Esophagus (tissue), 2 donors: ENCODE measurements around the gene TENM4. TPM values are rescaled to one million over a fixed set of nuclear protein-coding genes. Genes with fewer than 3 reads are reported as not detected.

Experiments
- H3K27ac ChIP-seq, 2 donors: one replicate each; pipeline ENCODE4 v1.5.1; 2013; ENCODE audit warnings: low read depth in 2 of 2, mild to moderate bottlenecking in 2 of 2, inconsistent platforms in 1 of 2, low read length in 1 of 2, moderate library complexity in 1 of 2
- H3K27me3 ChIP-seq, 2 donors: one replicate each; pipeline ENCODE4 v1.6.1; 2013; ENCODE audit warnings: low read length in 2 of 2, control low read depth in 1 of 2, mild to moderate bottlenecking in 1 of 2; ENCODE audit not compliant: insufficient read depth in 2 of 2, control insufficient read depth in 1 of 2
- H3K36me3 ChIP-seq, 2 donors: one replicate each; pipeline ENCODE4 v1.6.1; 2013; ENCODE audit warnings: low read length in 1 of 2; ENCODE audit not compliant: control insufficient read depth in 2 of 2, insufficient read depth in 2 of 2
- H3K4me1 ChIP-seq, 2 donors: one replicate each; pipeline ENCODE4 v1.6.1; 2013; ENCODE audit warnings: low read length in 1 of 2; ENCODE audit not compliant: control insufficient read depth in 2 of 2, insufficient read depth in 2 of 2
- H3K4me3 ChIP-seq, 2 donors: one replicate each; pipeline ENCODE4 v1.5.1; 2013; ENCODE audit warnings: low read length in 2 of 2, mild to moderate bottlenecking in 2 of 2, low read depth in 1 of 2, moderate library complexity in 1 of 2
- H3K9me3 ChIP-seq, 2 donors: one replicate each; pipeline ENCODE4 v1.6.1; 2013; ENCODE audit warnings: mild to moderate bottlenecking in 2 of 2, low read depth in 1 of 2, low read length in 1 of 2, moderate library complexity in 1 of 2; ENCODE audit not compliant: control insufficient read depth in 2 of 2, insufficient read depth in 1 of 2
- WGBS, 2 donors: extraction: QIAGEN DNeasy Blood & Tissue Kit; methylation state at CpG; one replicate each; pipeline ENCODE4 v1.1.7; 2013; 5-methylcytosine and 5-hydroxymethylcytosine counted together
- polyA plus RNA-seq, 2 donors: library from polyadenylated mRNA; stranded (reverse); fragments of 200-250 nt; gene quantifications; one replicate each; pipeline ENCODE4 v1.2.3, GENCODE V29; 2013
- donor health status: healthy with polysubstance abuse.
- donor health status: Bipolar disorder and iron deficiency.

TENM4 gene
- polyA plus RNA-seq, 2 donors: 1.3 to 4.1 TPM

DNA sequence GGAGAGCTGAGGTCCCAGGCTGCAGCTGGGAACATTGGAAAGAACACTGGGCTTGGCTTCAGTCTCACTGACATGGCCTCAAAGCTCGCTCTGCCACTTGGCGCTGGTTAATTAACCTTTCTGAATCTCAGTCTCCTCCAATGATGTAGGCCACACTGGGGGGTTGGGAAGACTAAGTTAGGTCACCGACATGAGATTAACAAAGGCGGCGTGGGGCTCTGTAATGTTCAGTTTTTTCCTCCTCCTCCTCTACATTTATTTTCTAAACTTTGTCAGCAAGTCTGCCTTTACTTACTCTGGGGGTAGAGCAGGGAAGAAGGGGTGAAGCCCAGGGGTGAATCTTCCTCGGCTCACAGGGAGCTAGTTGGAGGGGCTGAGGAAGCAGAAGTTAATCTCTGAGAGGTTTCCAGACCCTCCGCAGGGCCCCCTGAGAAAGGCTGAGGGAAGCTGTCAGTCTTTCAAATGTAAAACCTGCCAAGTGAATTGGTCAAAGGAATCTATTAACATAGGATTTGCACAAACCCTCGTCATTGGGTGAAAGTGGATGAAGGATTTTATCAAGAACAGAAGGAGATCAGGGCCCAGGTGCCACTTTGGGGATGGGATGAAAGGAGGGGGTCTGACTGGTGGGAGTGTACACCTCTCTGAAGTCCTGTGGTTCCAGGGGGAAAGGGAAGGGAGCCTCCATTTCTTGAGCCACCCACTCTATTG lies 32.1 kb upstream of the TENM4 start:
- Histone ChIP-seq H3K4me3 (no peak overlapping the region), H3K4me1 (peaks cover 0 to 4% of the 10 kb centered on the region in 2 donors), H3K27ac (no peak overlapping the region), H3K27me3 (no peaks in the 10 kb centered on the region), H3K9me3 (no peaks in the 10 kb centered on the region), H3K36me3 (no peaks in the 10 kb centered on the region)
- WGBS, 2 donors: 75 to 81% methylated on average over 8 of the region's 8 CpGs

DNA sequence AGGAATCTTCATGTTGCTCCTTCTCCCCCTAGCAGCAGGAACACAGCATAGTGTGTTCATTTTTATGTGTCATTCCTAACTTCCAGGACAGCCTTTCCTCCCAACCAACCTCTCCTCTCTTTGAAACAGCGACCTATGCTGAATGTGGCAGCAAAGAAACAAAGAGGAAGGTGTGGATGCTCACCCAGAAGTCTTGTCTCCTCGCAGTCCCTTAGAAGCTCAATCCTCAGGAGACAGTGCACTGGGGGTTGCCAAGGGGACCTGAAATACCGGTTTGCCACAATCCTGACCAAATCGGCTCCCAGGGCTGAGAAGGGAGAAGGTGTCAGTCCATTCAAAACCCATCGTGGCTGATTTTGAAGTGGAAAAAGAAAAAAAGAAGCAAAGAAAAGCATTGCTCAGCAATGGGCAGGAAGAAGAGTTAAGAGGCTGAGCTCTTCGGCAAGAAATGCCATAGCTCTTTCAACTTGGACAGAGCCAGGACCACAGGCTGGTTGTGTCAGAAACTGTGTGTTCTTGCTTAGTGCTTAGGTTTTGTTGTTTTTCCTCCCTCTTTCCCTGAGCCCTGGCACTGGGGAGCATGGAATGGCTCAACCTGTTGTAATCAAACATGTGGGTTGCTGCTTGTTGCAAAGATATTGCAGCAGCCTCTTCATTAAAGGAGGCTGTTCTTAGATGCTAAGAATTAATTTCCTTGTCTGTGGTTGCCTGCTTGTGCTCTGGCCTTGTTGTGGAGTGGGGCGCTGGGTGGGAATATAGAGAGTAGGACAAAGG lies 30.4 kb upstream of the TENM4 start:
- 35 to 39% methylated on average over 7 of the region's 7 CpGs for WGBS, 2 donors
- Histone ChIP-seq H3K4me1 (peaks cover 0 to 4% of the 10 kb centered on the region in 2 donors), H3K4me3 (no peak overlapping the region), H3K27me3 (no peaks in the 10 kb centered on the region), H3K9me3 (no peaks in the 10 kb centered on the region), H3K36me3 (no peaks in the 10 kb centered on the region), H3K27ac (no peak overlapping the region)

DNA sequence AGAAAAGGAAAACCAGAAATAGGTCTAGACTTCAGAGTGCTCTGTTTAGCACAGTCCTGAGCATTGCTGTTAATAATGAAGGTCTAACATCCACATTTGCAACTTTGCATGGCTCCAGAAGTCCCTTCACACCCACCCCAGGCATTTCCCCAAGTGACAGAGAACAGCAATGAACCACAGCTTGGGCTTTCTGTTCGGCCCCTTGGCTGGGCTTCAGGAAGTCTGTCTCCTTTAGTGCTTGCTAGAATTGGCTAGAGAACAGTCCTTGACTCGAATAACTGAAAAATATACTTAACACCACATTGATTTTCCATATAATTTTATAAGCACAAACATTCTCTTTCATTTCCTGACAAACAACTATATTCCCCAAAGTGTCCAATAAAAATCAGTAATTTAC lies 29.3 kb upstream of the TENM4 start:
- Histone ChIP-seq H3K27me3 (no peaks in the 10 kb centered on the region), H3K9me3 (no peaks in the 10 kb centered on the region), H3K36me3 (no peaks in the 10 kb centered on the region), H3K4me1 (peaks cover 0 to 4% of the 10 kb centered on the region in 2 donors), H3K27ac (no peak overlapping the region), H3K4me3 (no peak overlapping the region)
- WGBS, 2 donors: 64 to 69% methylated on average over 2 of the region's 2 CpGs

DNA sequence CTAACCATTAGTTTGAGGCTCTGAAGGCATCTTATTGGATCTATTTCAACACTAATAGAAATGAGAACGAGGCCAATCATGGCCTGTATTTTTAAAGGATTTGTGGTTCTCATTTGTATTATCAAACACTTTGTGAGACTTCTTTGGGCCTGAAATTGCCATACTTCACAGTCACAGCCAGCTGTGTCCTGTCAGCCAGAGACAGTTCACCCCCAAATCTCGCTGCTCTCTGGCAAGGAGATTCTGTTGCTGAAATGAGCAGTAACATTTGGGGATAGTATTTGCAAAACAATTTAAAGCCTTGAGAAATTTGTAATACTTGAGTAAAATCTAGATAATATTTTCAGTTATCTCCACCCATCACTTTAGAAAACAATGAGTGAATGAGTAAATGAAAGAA lies 26.9 kb upstream of the TENM4 start:
- 49 to 53% methylated on average over 2 of the region's 2 CpGs for WGBS, 2 donors
- H3K4me1 ChIP-seq: peaks cover 2 to 4% of the 10 kb centered on the region in 2 donors
- no peak overlapping the region for H3K4me3 ChIP-seq
- no peaks in the 10 kb centered on the region for H3K27me3 ChIP-seq
- no peaks in the 10 kb centered on the region for H3K36me3 ChIP-seq
- H3K27ac ChIP-seq: no peak overlapping the region
- no peaks in the 10 kb centered on the region for H3K9me3 ChIP-seq

DNA sequence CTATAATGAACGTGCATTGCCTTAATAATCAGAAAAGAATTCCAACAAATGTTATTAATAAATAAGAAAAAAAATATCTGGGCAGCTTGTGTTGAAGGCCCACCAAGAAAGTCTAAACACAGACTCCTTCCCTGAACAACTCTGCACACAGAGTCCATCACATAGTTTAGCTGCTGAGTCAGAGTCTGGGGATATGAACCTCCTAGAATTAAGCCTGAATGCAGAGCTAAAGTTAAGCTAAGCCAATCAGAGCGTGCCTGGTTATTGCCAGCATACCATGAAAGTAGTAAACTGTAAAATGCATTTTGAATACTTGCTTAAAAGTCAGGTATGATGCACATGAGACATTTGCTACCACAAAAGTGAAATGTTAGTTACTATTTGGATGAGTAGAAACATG lies 25.6 kb upstream of the TENM4 start:
- Histone ChIP-seq H3K4me1 (peaks cover 2 to 4% of the 10 kb centered on the region in 2 donors), H3K9me3 (no peaks in the 10 kb centered on the region)

DNA sequence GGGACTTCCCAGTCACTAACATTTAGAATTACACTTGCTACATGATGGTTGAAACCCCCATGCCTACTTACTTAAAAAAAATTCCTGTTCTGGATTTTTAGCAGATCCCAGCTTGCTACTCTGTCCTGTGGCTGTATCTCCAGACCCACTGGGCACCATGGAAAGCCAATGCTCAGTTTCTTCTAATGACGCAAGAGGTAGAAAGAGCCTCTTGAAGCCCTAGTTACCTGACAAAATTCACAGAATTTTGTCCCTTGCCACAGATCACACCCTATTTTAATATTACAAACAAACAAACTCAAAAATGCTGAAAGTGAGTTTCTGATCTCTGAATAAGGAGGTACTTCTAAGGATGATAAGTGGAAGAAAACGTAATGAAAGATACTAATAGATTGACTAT lies 24.3 kb upstream of the TENM4 start:
- H3K27me3 ChIP-seq: no peaks in the 10 kb centered on the region
- peaks cover under 1 to 2% of the 10 kb centered on the region in 2 donors for H3K4me1 ChIP-seq
- no peaks in the 10 kb centered on the region for H3K36me3 ChIP-seq
- H3K4me3 ChIP-seq: no peak overlapping the region
- H3K9me3 ChIP-seq: no peaks in the 10 kb centered on the region
- WGBS, 2 donors: 93 to 97% methylated on average over 2 of the region's 2 CpGs
- no peak overlapping the region for H3K27ac ChIP-seq

More for the DNA sequence above, 25.6 kb upstream of the TENM4 start:
- Histone ChIP-seq H3K27me3 (no peaks in the 10 kb centered on the region), H3K4me3 (no peak overlapping the region), H3K36me3 (no peaks in the 10 kb centered on the region), H3K27ac (no peak overlapping the region)
- 29 to 37% methylated on average over 2 of the region's 2 CpGs for WGBS, 2 donors

DNA sequence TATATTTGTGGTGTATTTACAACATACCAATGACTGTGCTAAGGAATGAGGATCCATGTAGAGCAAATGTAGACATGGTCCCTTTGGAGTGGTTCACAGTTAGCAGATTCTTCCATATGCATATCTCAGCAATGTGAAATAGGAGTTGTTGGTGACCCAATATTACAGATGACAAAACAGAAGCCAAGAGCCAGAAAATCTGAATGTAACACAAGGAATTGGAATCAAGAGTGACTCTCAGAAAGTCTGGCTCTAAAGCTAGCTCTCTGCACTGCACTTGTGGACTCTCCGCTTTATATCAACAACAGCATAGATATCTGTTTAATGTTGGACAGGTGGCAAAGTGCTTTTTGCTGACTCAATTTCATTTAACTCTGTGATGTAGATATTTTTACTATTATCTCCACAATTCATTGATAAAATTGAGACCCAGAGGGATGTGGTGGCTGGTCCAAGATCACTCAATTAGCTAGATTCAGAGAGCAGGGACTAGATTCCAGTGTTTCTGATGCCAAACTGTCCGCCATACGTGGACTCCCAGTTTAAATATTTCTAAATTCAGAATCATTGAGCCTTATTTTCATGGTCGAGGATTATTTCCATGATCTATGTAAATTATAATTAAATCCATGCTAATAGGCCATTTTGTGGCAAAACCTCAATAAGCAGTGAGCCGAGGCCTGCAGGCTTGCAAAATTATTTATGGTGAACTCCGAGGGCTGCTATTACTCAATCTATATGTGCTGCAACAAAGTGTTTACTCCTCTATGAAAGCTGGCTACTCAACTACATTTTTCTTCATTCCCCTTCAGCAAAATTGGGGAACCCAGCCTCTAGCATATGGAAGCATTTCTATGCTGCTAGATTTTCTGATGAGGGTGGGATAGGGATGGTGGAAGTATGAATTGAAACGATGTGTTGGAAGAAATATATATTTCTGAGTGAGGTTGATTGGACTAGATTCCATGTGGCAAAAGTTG lies 21.1 kb upstream of the TENM4 start:
- WGBS, 2 donors: 84 to 85% methylated on average over 7 of the region's 7 CpGs
- Histone ChIP-seq H3K36me3 (no peaks in the 10 kb centered on the region), H3K27ac (no peak overlapping the region), H3K9me3 (no peaks in the 10 kb centered on the region), H3K27me3 (no peaks in the 10 kb centered on the region), H3K4me1 (peaks cover 0 to 2% of the 10 kb centered on the region in 2 donors), H3K4me3 (no peak overlapping the region)

DNA sequence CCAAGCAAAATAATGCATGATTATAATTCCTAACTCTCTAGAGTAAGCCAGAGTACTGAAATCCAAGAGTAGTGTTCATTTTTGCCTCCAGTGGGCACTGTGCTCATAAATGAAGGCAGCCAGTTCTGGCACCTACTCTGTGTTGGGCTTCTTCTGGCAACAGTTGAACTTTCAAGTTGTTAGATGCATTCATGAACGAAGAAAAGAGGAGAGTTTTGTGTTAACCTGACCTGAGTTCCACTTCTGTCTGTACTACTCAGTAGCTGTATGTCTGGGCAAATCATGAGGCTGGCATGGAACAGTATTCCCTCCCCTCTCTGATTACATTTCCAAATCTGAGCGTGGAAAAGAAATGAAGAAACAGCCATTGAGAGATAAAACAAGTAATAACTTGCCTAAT lies 20.3 kb upstream of the TENM4 start:
- Histone ChIP-seq H3K27ac (peak overlapping the region in 1 of 2 donors; percentile 33), H3K27me3 (no peaks in the 10 kb centered on the region), H3K36me3 (no peaks in the 10 kb centered on the region), H3K4me1 (peaks cover 0 to 2% of the 10 kb centered on the region in 2 donors), H3K4me3 (no peak overlapping the region), H3K9me3 (no peaks in the 10 kb centered on the region)
- 24 to 62% methylated on average over 2 of the region's 2 CpGs for WGBS, 2 donors

DNA sequence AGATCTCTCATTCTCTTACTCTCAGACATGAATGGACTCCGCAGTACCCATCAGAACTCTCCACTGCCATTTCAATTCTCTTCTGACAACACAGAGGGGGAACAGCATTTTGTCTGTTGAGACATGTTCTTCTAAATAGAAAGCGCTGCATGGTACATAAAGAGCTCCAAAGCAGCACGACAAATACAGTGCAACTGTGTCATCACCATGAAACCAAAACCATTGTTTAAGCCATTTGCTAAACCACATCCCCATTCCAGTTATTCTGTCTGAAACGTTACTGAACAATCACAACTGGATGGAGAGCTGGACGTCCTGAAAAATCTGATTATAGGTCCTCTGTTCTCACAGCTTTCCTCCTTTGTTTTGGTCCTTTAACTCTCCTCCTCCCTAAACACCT lies 17.9 kb upstream of the TENM4 start:
- WGBS, 2 donors: 72 to 75% methylated on average over 5 of the region's 5 CpGs
- no peaks in the 10 kb centered on the region for H3K27me3 ChIP-seq

More for the DNA sequence above, 17.9 kb upstream of the TENM4 start:
- Histone ChIP-seq H3K27ac (no peak overlapping the region), H3K4me1 (peaks cover 0 to 2% of the 10 kb centered on the region in 2 donors), H3K4me3 (no peak overlapping the region), H3K9me3 (no peaks in the 10 kb centered on the region), H3K36me3 (no peaks in the 10 kb centered on the region)
